ENCODE data around the gene NAPA. TPM values are rescaled to one million over a fixed set of nuclear protein-coding genes. Genes with fewer than 3 reads are reported as not detected.

Gene NAPA
- total RNA-seq, 2 experiments from 2014 or later: 72.5 to 75.1 TPM

Other genes starting within 250 kb of the NAPA start
- gene INAFM1, start 240.2 kb downstream of the NAPA start, total RNA-seq: 10 to 100 TPM; 18.7 to 19.9 TPM
- under 1 TPM in 1 of 2 experiments, not detected in 1; 0.19 TPM for gene C5AR1, start 205.2 kb downstream of the NAPA start, total RNA-seq
- not detected for gene C5AR2, start 182.9 kb downstream of the NAPA start, total RNA-seq
- gene DHX34, start 165.7 kb downstream of the NAPA start, total RNA-seq: 10 to 100 TPM; 11.2 to 11.6 TPM
- gene MEIS3, start 95.5 kb downstream of the NAPA start, total RNA-seq: not detected
- not detected for gene SLC8A2, start 43.2 kb downstream of the NAPA start, total RNA-seq
- 10 to 100 TPM; 14.2 to 15.5 TPM for gene KPTN, start 30.8 kb downstream of the NAPA start, total RNA-seq
- under 1 TPM; 0.33 to 0.44 TPM for gene ZNF541, start 58.1 kb upstream of the NAPA start, total RNA-seq
- gene BICRA, start 94.1 kb upstream of the NAPA start, total RNA-seq: 10 to 100 TPM; 11.2 to 12.5 TPM
- gene EHD2, start 198.4 kb upstream of the NAPA start, total RNA-seq: under 1 TPM; 0.27 to 0.41 TPM
- 100 to 1,000 TPM; 274 to 300 TPM for gene NOP53, start 230.5 kb upstream of the NAPA start, total RNA-seq

Measured in activated naive CD4-positive, alpha-beta T cell treated with anti-CD3 and anti-CD28 coated beads for 36 hours (primary cell).